ENCODE results near the gene TCERG1L. TPM values are rescaled to one million over a fixed set of nuclear protein-coding genes. Genes with fewer than 3 reads are reported as not detected.

TCERG1L gene
- total and polyA plus RNA-seq, 10 donors, result 0.03 to 1.2 (median 0.30) TPM; not detected in 3

GRCh38 chr10:131213741-131214505 lies 97.6 kb downstream of the TCERG1L start:
- no peak for DNase-seq
- Histone ChIP-seq H3K27me3 (replicated peaks in 1 of 7) (no peaks in the 10 kb centered on the region), H3K27ac (no peak overlapping the region), H3K4me3 (no peak overlapping the region), H3K36me3 (no peaks in the 10 kb centered on the region), H3K9me3 (no peaks in the 10 kb centered on the region), H3K4me1 (no peaks in the 10 kb centered on the region)
- intact Hi-C loops (cut with DNase I; ENCODE audit: low total_unique reads), result no loop called here
- 69 to 86% (median 80%) methylated on average over 9 of the region's 9 CpGs for WGBS, 5 donors
- TF ChIP-seq CTCF (IDR thresholded peaks at IDR 0.05 in 8 of 11, conservative IDR thresholded peaks at IDR 0.05 in 3 of 11) (no peak), POLR2A (IDR thresholded peaks at IDR 0.05) (no peak), POLR2AphosphoS5 (IDR thresholded peaks at IDR 0.05) (no peak)

DNA sequence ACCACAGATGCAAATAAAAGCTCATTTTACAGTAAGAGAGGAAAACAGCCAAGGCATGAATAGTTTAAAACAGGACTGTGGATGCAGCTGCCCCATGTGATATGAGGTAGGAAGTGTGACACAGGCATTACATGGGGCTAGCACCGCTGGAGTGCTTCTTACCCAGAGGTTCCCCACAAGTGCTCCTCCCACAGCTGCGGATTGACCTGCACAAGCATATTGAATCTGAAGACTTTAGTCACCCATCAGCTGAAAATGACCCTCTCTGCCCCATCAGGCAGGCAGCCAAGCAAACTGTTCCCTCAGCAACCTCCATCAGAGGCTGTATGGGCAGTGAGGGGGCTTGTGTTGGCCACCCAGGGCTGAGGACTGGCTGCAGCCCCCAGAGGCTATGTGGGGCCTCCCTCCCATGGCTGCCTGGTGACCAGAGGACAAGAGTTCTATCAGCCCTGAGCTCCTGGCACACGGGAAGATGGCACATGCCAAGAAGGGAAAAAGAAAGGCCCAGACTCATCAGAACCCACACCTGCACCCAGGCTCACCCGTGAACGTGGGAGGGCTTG lies 98.7 kb downstream of the TCERG1L start:
- no peaks in the 10 kb centered on the region for H3K36me3 ChIP-seq
- H3K27me3 ChIP-seq (replicated peaks in 1 of 7), result no peaks in the 10 kb centered on the region
- 70 to 77% (median 74%) methylated on average over 3 to 5 of the region's 5 CpGs for WGBS, 5 donors
- no peaks in the 10 kb centered on the region for H3K9me3 ChIP-seq
- intact Hi-C loops (cut with DNase I; ENCODE audit: low total_unique reads), result no loop called here
- DNase-seq, result no peak
- TF ChIP-seq POLR2AphosphoS5 (IDR thresholded peaks at IDR 0.05), result no peak
- TF ChIP-seq CTCF (IDR thresholded peaks at IDR 0.05 in 8 of 11, conservative IDR thresholded peaks at IDR 0.05 in 3 of 11), result no peak
- no peak for TF ChIP-seq POLR2A (IDR thresholded peaks at IDR 0.05)
- no peak overlapping the region for H3K4me3 ChIP-seq
- H3K27ac ChIP-seq, result no peak overlapping the region
- H3K4me1 ChIP-seq, result no peaks in the 10 kb centered on the region

DNA sequence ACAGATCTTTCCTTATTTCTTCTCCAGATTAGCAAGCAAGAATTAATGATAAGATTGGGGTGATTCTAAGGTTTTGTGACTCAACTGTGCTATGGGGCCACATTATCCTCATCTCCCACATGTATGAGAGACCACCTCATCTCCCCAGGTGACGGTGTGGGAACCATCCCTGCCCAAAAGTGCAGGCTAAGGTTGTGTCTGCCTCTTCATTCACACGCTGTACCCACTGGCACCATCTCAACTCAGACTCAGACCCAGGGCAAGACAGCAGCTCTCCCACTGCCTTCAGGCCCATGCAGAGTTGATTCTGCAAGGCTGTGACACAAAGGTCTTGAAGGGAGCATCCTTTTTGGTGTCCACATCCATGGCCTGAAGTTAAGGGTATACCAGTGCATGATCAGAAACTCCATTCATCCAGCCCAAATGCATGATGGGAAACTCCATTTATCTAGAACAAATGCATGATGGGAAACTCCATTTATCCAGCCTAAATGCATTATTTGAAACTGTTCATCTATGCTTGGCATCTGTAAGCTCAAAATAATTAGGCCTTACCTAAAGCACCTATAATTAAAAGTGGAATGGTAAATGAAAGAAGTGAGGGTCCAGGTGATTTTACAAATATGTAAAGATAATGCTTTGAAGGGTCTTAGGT lies 99.4 kb downstream of the TCERG1L start:
- H3K36me3 ChIP-seq, result no peaks in the 10 kb centered on the region
- TF ChIP-seq POLR2A (IDR thresholded peaks at IDR 0.05) (no peak), CTCF (IDR thresholded peaks at IDR 0.05 in 8 of 11, conservative IDR thresholded peaks at IDR 0.05 in 3 of 11) (no peak), POLR2AphosphoS5 (IDR thresholded peaks at IDR 0.05) (no peak)
- no peaks in the 10 kb centered on the region for H3K27me3 ChIP-seq (replicated peaks in 1 of 7)
- 70 to 95% (median 86%) methylated on average over 2 of the region's 2 CpGs for WGBS, 5 donors
- H3K4me3 ChIP-seq, result no peak overlapping the region
- no peak overlapping the region for H3K27ac ChIP-seq
- no peaks in the 10 kb centered on the region for H3K9me3 ChIP-seq
- DNase-seq, result no peak
- H3K4me1 ChIP-seq, result no peaks in the 10 kb centered on the region
- intact Hi-C loops (cut with DNase I; ENCODE audit: low total_unique reads), result no loop called here

DNA sequence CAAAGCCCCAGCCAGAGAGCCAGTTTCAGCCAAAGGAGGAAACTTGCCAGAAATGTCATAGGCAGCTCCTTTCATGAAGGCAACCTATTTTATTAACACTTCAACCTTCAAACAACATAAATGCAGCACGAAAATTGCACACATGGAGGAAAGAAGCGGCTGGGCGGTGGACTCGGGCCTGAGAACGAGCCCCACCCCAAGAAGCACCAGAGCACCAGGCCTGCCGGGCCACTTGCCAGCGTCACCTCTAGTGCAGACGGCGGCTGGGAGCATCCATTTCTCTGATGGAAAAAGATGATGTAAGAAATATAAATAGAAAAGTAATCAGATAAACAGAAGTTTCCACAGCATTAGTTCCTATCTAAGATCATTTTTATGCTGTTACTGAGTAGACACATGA lies 100.0 kb downstream of the TCERG1L start:
- TF ChIP-seq POLR2A (IDR thresholded peaks at IDR 0.05), result no peak
- TF ChIP-seq CTCF (IDR thresholded peaks at IDR 0.05 in 8 of 11, conservative IDR thresholded peaks at IDR 0.05 in 3 of 11), result no peak
- TF ChIP-seq POLR2AphosphoS5 (IDR thresholded peaks at IDR 0.05), result no peak
- Histone ChIP-seq H3K4me1 (no peaks in the 10 kb centered on the region), H3K9me3 (no peaks in the 10 kb centered on the region), H3K36me3 (no peaks in the 10 kb centered on the region), H3K27me3 (replicated peaks in 1 of 7) (no peaks in the 10 kb centered on the region), H3K4me3 (no peak overlapping the region), H3K27ac (no peak overlapping the region)
- no peak for DNase-seq
- 80 to 91% (median 88%) methylated on average over 9 of the region's 9 CpGs for WGBS, 5 donors
- intact Hi-C loops (cut with DNase I; ENCODE audit: low total_unique reads), result no loop called here
